ENCODE data around the gene MAGI1. TPM values are rescaled to one million over a fixed set of nuclear protein-coding genes. Genes with fewer than 3 reads are reported as not detected.

Gene MAGI1
- total and polyA plus RNA-seq, 2 donors (not counting 1 experiment from before 2014, with no cell fraction given) = 15.7 to 23.7 TPM

- no peak overlapping the region for H3K27ac ChIP-seq (ENCODE audit: insufficient read depth, low read length)
- peaks cover 20% of the 10 kb centered on the region for H3K4me1 ChIP-seq (ENCODE audit: control insufficient read depth, extremely low read depth, insufficient read depth, low read length)
- H3K27me3 ChIP-seq (ENCODE audit: control insufficient read depth, insufficient read depth, low read length) = no peaks in the 10 kb centered on the region
- H3K4me2 ChIP-seq (ENCODE audit: extremely low read depth, insufficient read depth, low read length) = peak overlapping the region; percentile 18
- H2AFZ ChIP-seq (ENCODE audit: low read length) = no peak overlapping the region
- peak in 1 of 2 donors; percentile 82 for DNase-seq (ENCODE audit: low read depth in 2 of 2)
- no peaks in the 10 kb centered on the region for H3K36me3 ChIP-seq (ENCODE audit: control insufficient read depth, insufficient read depth, low read length)
- no peaks in the 10 kb centered on the region for H4K20me1 ChIP-seq (ENCODE audit: control insufficient read depth, extremely low read depth, insufficient read depth, low read length)
- TF ChIP-seq CTCF (conservative IDR thresholded peaks at IDR 0.05 in 1 of 2, IDR thresholded peaks at IDR 0.05 in 1 of 2; ENCODE audit: low read depth in 1 of 2, low read length in 2 of 2) (no peak), EZH2 (IDR thresholded peaks at IDR 0.05; ENCODE audit: low read length, missing control alignments) (no peak)
- H3K4me3 ChIP-seq (replicated peaks in 1 of 4; ENCODE audit: control extremely low read depth in 1 of 4, insufficient read depth in 1 of 4, low read depth in 3 of 4, low read length in 4 of 4) = no peak overlapping the region
- no peaks in the 10 kb centered on the region for H3K9me3 ChIP-seq (ENCODE audit: control insufficient read depth, insufficient read depth, low read depth, low read length)
- no peak overlapping the region for H3K9ac ChIP-seq (ENCODE audit: insufficient read depth, low read length)
- peaks cover 8% of the 10 kb centered on the region for H3K79me2 ChIP-seq (ENCODE audit: control insufficient read depth, insufficient read depth, low read length)
Observed at GRCh38 chr3:65953301-65953812, 85.4 kb downstream of the MAGI1 start.

GRCh38 chr3:65952842-65953241, 85.9 kb downstream of the MAGI1 start:
- Histone ChIP-seq H3K36me3 (ENCODE audit: control insufficient read depth, insufficient read depth, low read length) (no peaks in the 10 kb centered on the region), H4K20me1 (ENCODE audit: control insufficient read depth, extremely low read depth, insufficient read depth, low read length) (no peaks in the 10 kb centered on the region), H3K79me2 (ENCODE audit: control insufficient read depth, insufficient read depth, low read length) (peaks cover 8% of the 10 kb centered on the region), H3K27ac (ENCODE audit: insufficient read depth, low read length) (no peak overlapping the region), H3K27me3 (ENCODE audit: control insufficient read depth, insufficient read depth, low read length) (no peaks in the 10 kb centered on the region), H3K4me1 (ENCODE audit: control insufficient read depth, extremely low read depth, insufficient read depth, low read length) (peaks cover 20% of the 10 kb centered on the region), H2AFZ (ENCODE audit: low read length) (no peak overlapping the region), H3K4me2 (ENCODE audit: extremely low read depth, insufficient read depth, low read length) (no peak overlapping the region), H3K9me3 (ENCODE audit: control insufficient read depth, insufficient read depth, low read depth, low read length) (no peaks in the 10 kb centered on the region), H3K4me3 (replicated peaks in 1 of 4; ENCODE audit: control extremely low read depth in 1 of 4, insufficient read depth in 1 of 4, low read depth in 3 of 4, low read length in 4 of 4) (no peak overlapping the region), H3K9ac (ENCODE audit: insufficient read depth, low read length) (no peak overlapping the region)
- TF ChIP-seq EZH2 (IDR thresholded peaks at IDR 0.05; ENCODE audit: low read length, missing control alignments) = no peak
- no peak for TF ChIP-seq CTCF (conservative IDR thresholded peaks at IDR 0.05 in 1 of 2, IDR thresholded peaks at IDR 0.05 in 1 of 2; ENCODE audit: low read depth in 1 of 2, low read length in 2 of 2)
- no peak for DNase-seq (ENCODE audit: low read depth in 2 of 2)

- Histone ChIP-seq H3K36me3 (ENCODE audit: control insufficient read depth, insufficient read depth, low read length) (no peaks in the 10 kb centered on the region), H3K27me3 (ENCODE audit: control insufficient read depth, insufficient read depth, low read length) (no peaks in the 10 kb centered on the region), H3K4me3 (replicated peaks in 1 of 4; ENCODE audit: control extremely low read depth in 1 of 4, insufficient read depth in 1 of 4, low read depth in 3 of 4, low read length in 4 of 4) (no peak overlapping the region), H3K79me2 (ENCODE audit: control insufficient read depth, insufficient read depth, low read length) (peaks cover 8% of the 10 kb centered on the region), H3K4me1 (ENCODE audit: control insufficient read depth, extremely low read depth, insufficient read depth, low read length) (peaks cover 20% of the 10 kb centered on the region), H3K9ac (ENCODE audit: insufficient read depth, low read length) (no peak overlapping the region), H3K9me3 (ENCODE audit: control insufficient read depth, insufficient read depth, low read depth, low read length) (no peaks in the 10 kb centered on the region), H3K27ac (ENCODE audit: insufficient read depth, low read length) (no peak overlapping the region), H2AFZ (ENCODE audit: low read length) (no peak overlapping the region), H4K20me1 (ENCODE audit: control insufficient read depth, extremely low read depth, insufficient read depth, low read length) (no peaks in the 10 kb centered on the region), H3K4me2 (ENCODE audit: extremely low read depth, insufficient read depth, low read length) (no peak overlapping the region)
- peak; percentile 15 to 71 for DNase-seq (ENCODE audit: low read depth in 2 of 2)
- TF ChIP-seq EZH2 (IDR thresholded peaks at IDR 0.05; ENCODE audit: low read length, missing control alignments) = no peak
- TF ChIP-seq CTCF (conservative IDR thresholded peaks at IDR 0.05 in 1 of 2, IDR thresholded peaks at IDR 0.05 in 1 of 2; ENCODE audit: low read depth in 1 of 2, low read length in 2 of 2) = no peak
Observed at GRCh38 chr3:65951836-65952505, 86.7 kb downstream of the MAGI1 start.
